PC-3 (cell line): ENCODE measurements around the gene CAMSAP1. TPM values are rescaled to one million over a fixed set of nuclear protein-coding genes. Genes with fewer than 3 reads are reported as not detected.

Experiments used
- ATAC-seq: fragments of 200-7000 bp; cut with Tn5 transposase; 2 replicates; pipeline ENCODE4 v1.9.1; 2020; ENCODE audit warnings: mild to moderate bottlenecking, moderate library complexity
- BruUV-seq: library from RNA; stranded (reverse); fragments of 400-500 nt; replicated peaks from 2 replicates; lab custom pipeline; 2021; lab: Mats Ljungman, UMichigan
- CTCF ChIA-PET: fragments of 300-600 bp; sonication (Branson Sonifier 250); formaldehyde crosslinking; loops from one replicate; lab custom pipeline; 2022; ENCODE audit warnings: antibody characterized with exemption; lab: Charles Lee
- POLR2A ChIA-PET: fragments of 300-600 bp; sonication (Branson Sonifier 250); formaldehyde crosslinking; loops from one replicate; lab custom pipeline; 2022; ENCODE audit warnings: antibody characterized with exemption; ENCODE audit not compliant: unreplicated experiment; lab: Charles Lee
- DNase-seq: peaks from one replicate; pipeline ENCODE4 v3.0.0-alpha.2; 2015
- H2AFZ ChIP-seq: fragments of 300-600 bp; sonication (generic); 2 replicates; pipeline ENCODE4 v1.6.0; 2016; ENCODE audit warnings: antibody characterized with exemption, low read length
- H3F3A ChIP-seq: fragments of 300-600 bp; sonication (generic); one replicate; pipeline ENCODE4 v1.6.0; 2017; ENCODE audit warnings: antibody characterized with exemption, low read length, control low read depth, mild to moderate bottlenecking; ENCODE audit not compliant: unreplicated experiment
- H3K27ac ChIP-seq: fragments of 300-600 bp; sonication (generic); 2 replicates; pipeline ENCODE4 v1.5.1; 2016; ENCODE audit warnings: mild to moderate bottlenecking, low read length
- H3K27me3 ChIP-seq: fragments of 300-600 bp; sonication (generic); 2 replicates; pipeline ENCODE4 v1.6.1; 2016; ENCODE audit warnings: low read length, mixed read lengths
- H3K36me3 ChIP-seq: fragments of 300-600 bp; sonication (generic); 2 replicates; pipeline ENCODE4 v1.6.1; 2016; ENCODE audit warnings: low read depth, mixed run types, low read length, mixed read lengths
- H3K4me1 ChIP-seq: fragments of 300-600 bp; sonication (generic); 2 replicates; pipeline ENCODE4 v1.5.1; 2016; ENCODE audit warnings: low read length; ENCODE audit not compliant: insufficient read depth
- H3K4me2 ChIP-seq: fragments of 300-600 bp; sonication (generic); 2 replicates; pipeline ENCODE4 v1.6.0; 2016; ENCODE audit warnings: low read length
- H3K4me3 ChIP-seq: fragments of 300-600 bp; sonication (generic); 2 replicates; pipeline ENCODE4 v1.5.1; 2016; ENCODE audit warnings: mild to moderate bottlenecking, low read length, mixed read lengths
- H3K79me2 ChIP-seq: fragments of 300-600 bp; sonication (generic); 2 replicates; pipeline ENCODE4 v1.6.1; 2017; ENCODE audit warnings: low read length, mixed read lengths
- H3K9ac ChIP-seq: fragments of 300-600 bp; sonication (generic); 2 replicates; pipeline ENCODE4 v1.6.0; 2016; ENCODE audit warnings: mild to moderate bottlenecking, low read length
- H3K9me2 ChIP-seq: fragments of 300-600 bp; sonication (generic); replicated peaks from 2 replicates; pipeline ENCODE4 v1.6.1; 2016; ENCODE audit warnings: mixed run types, low read length, mixed read lengths
- H3K9me3 ChIP-seq: fragments of 300-600 bp; sonication (generic); 2 replicates; pipeline ENCODE4 v1.6.1; 2016; ENCODE audit warnings: low read length, mixed read lengths
- H4K20me1 ChIP-seq: fragments of 300-600 bp; sonication (generic); 2 replicates; pipeline ENCODE4 v1.6.1; 2016; ENCODE audit warnings: low read length, mixed read lengths
- CTCF ChIP-seq: fragments of 300-600 bp; sonication (generic); conservative IDR thresholded peaks from 2 replicates; pipeline ENCODE4 v1.5.1; 2017; ENCODE audit warnings: antibody characterized with exemption, low read depth, mild to moderate bottlenecking, low read length
- EZH2 ChIP-seq: fragments of 300-600 bp; sonication (generic); IDR thresholded peaks from one replicate; pipeline ENCODE4 v1.6.1; 2017; ENCODE audit warnings: antibody characterized with exemption, mild to moderate bottlenecking, low read length; ENCODE audit not compliant: unreplicated experiment
- EZH2phosphoT487 ChIP-seq: fragments of 300-600 bp; sonication (generic); IDR thresholded peaks from 2 replicates; pipeline ENCODE4 v1.6.1; 2018; ENCODE audit warnings: mild to moderate bottlenecking, antibody characterized with exemption, low read length, borderline replicate concordance
- intact Hi-C: fragments of 100-400 bp; cut with micrococcal nuclease; formaldehyde crosslinking; loops from 2 replicates; pipeline ENCODE4 v1.9.0; 2023
- total RNA-seq: library from RNA; depleted of rRNA; stranded (reverse); fragments of >200 nt; gene quantifications from 2 replicates; pipeline ENCODE4 v1.2.3, GENCODE V29; 2014

Gene CAMSAP1
- total RNA-seq, 1 experiment from 2014 or later = 16.4 TPM

GRCh38 chr9:135810806-135811575, 96.4 kb downstream of the CAMSAP1 start:
- intact Hi-C loops = no loop called here
- Histone ChIP-seq H4K20me1 (no peaks in the 10 kb centered on the region), H3K4me1 (no peaks in the 10 kb centered on the region), H3K4me3 (no peak overlapping the region), H3K9me2 (no peaks in the 10 kb centered on the region), H3K9me3 (no peaks in the 10 kb centered on the region), H3K4me2 (no peak overlapping the region), H3K27me3 (no peaks in the 10 kb centered on the region), H3K79me2 (no peaks in the 10 kb centered on the region), H3K9ac (no peak overlapping the region), H3F3A (no peaks in the 10 kb centered on the region), H3K27ac (no peak overlapping the region), H3K36me3 (peaks cover 5% of the 10 kb centered on the region; the same call in 1 of the 2 replicates), H2AFZ (no peak overlapping the region)
- TF ChIP-seq CTCF = no peak
- TF ChIP-seq EZH2 = no peak
- no peak for TF ChIP-seq EZH2phosphoT487
- ChIA-PET POLR2A (no interaction called here), CTCF (no interaction called here)
- TSS peak; percentile 16 for BruUV-seq
- DNase-seq (no peak), ATAC-seq (no peak)

GRCh38 chr9:135809166-135809565, 98.2 kb downstream of the CAMSAP1 start:
- ATAC-seq = no peak
- no TSS peak for BruUV-seq
- no peak for TF ChIP-seq EZH2
- ChIA-PET POLR2A (no interaction called here), CTCF (no interaction called here)
- Histone ChIP-seq H3K4me3 (no peak overlapping the region), H3K9ac (no peak overlapping the region), H3K9me3 (no peaks in the 10 kb centered on the region), H3F3A (no peaks in the 10 kb centered on the region), H3K79me2 (no peaks in the 10 kb centered on the region), H3K27ac (no peak overlapping the region), H4K20me1 (no peaks in the 10 kb centered on the region), H3K36me3 (peaks cover 5% of the 10 kb centered on the region; the same call in 1 of the 2 replicates), H2AFZ (no peak overlapping the region), H3K4me2 (no peak overlapping the region), H3K27me3 (no peaks in the 10 kb centered on the region), H3K9me2 (no peaks in the 10 kb centered on the region), H3K4me1 (no peaks in the 10 kb centered on the region)
- intact Hi-C loops = no loop called here
- DNase-seq = no peak

- H3K9me2 ChIP-seq = no peaks in the 10 kb centered on the region
- H3K4me3 ChIP-seq = no peak overlapping the region
- no peak overlapping the region for H3K4me2 ChIP-seq
- no peak overlapping the region for H2AFZ ChIP-seq
- POLR2A ChIA-PET = no interaction called here
- H3K9me3 ChIP-seq = no peaks in the 10 kb centered on the region
- H3K36me3 ChIP-seq = no peaks in the 10 kb centered on the region
- TF ChIP-seq EZH2 (no peak), CTCF (no peak), EZH2phosphoT487 (no peak)
- intact Hi-C loops = no loop called here
- ATAC-seq = no peak
- H3K27ac ChIP-seq = no peak overlapping the region
- no peak for DNase-seq
- no peaks in the 10 kb centered on the region for H4K20me1 ChIP-seq
- H3F3A ChIP-seq = no peaks in the 10 kb centered on the region
- BruUV-seq = no TSS peak
- no peaks in the 10 kb centered on the region for H3K79me2 ChIP-seq
- CTCF ChIA-PET = no interaction called here
- H3K27me3 ChIP-seq = no peaks in the 10 kb centered on the region
- H3K9ac ChIP-seq = no peak overlapping the region
- H3K4me1 ChIP-seq = no peaks in the 10 kb centered on the region
Observed at GRCh38 chr9:135805422-135806022, 101.8 kb downstream of the CAMSAP1 start.
